Stimulated activated CD4-positive, alpha-beta T cell treated with anti-CD3 and anti-CD28 coated beads, Interleukin-12 subunit alpha, Interleukin-12 subunit beta, amount 100 ng/mL, for 48 hours (primary cell): ENCODE results near the gene EIF3K.
"Not testable (repeated sequence)": the region's sequence is repeated elsewhere in the genome, so short reads cannot be mapped to it uniquely, and the experiment has no call there.

ENCODE experiments used
- DNase-seq, 3 donors: peaks; one replicate each; pipeline ENCODE4 v3.0.0-alpha.2; 2020; ENCODE audit warnings: low read depth in 2 of 3, low spot score in 1 of 3

The EIF3K gene, protein sequence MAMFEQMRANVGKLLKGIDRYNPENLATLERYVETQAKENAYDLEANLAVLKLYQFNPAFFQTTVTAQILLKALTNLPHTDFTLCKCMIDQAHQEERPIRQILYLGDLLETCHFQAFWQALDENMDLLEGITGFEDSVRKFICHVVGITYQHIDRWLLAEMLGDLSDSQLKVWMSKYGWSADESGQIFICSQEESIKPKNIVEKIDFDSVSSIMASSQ

DNA sequence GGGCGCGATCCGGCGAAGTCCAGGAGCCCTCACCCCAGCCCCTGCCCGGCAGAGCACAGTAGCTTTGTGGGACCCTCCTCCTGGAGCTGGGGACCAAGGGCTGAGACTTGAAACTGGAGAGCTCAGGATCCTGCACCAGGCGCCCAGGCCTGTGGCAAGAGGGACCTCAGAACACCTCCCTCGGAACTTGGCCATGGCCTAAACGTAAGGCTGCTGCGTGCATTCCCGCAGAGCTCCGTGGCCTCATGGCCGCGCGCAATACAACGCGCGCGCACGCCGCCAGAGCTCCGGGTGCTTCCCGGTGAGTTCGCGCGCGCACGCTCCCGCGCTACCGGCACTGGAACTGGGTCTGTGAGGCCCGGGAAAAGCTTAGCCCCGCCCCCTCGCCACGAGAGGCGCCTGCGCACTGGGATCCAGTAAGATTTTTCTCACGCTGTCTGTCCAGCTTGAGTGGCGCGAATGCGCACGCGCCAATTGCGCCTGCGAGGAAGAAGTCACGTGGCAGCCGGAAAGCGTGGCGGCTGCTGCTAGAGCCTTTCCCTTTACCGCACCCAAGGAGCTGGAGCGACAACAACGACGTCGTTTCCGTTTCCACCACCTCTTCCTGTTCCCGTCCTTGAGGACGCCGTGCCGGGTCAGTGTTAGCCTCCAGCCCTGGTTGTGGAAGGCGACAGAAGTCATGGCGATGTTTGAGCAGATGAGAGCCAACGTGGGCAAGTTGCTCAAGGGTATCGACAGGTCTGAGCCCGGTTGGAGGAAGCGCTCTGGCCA, at the start of gene EIF3K:
Gene EIF3K (plus strand): TSS at position 599 of the 771 bp plus-strand sequence. CDS start 81 bp downstream, at position 680.
- peak; percentile 97 for DNase-seq

DNA sequence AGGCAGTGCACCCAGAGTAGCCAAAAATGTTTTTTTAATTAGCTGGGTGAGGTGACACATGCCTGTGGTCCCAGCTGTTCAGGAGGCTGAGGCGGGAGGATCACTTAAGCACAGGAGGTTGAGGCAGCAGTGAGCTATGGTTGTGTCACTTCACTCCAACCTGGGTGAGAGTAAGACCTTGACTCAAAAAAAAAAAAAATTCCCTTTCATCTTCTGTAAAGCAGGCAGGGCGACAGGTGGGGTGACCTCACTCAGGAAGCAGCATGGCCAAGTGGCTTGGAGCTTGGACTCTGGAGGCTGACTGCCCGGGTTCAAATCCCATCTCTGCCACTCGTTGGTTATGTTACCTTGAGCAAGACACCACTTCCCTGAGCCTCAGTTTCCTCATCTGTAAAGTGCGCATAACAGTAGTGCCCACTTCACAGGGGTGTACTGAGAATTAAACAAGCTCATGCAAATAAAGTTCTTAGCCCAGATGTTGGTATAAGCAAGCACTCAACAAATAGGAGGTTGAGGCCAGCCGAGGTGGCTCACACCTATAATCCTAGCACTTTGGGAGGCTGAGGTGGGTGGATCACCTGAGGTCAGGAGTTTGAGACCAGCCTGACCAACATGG, 49.5 kb upstream of the EIF3K start:
- DNase-seq: no peak

DNA sequence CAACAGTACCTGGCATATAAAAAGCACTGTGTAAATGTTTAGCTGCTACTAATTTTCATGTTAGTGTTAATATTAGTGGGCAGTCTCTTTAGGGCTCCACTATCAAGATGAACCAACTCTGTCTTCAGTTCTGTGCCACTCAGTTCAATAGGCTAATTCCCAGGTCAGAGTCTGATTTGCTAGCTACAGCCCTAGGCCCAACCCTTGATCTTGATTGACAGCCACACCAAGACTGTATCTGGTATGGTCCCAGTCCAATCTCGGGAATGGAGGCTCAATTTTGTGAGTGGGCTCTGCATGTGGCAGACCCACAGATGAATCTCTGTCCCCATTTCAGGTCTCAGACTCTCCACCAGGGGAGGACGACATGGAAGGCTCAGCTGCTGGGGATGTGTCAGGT, 47.3 kb upstream of the EIF3K start:
- no peak for DNase-seq

DNA sequence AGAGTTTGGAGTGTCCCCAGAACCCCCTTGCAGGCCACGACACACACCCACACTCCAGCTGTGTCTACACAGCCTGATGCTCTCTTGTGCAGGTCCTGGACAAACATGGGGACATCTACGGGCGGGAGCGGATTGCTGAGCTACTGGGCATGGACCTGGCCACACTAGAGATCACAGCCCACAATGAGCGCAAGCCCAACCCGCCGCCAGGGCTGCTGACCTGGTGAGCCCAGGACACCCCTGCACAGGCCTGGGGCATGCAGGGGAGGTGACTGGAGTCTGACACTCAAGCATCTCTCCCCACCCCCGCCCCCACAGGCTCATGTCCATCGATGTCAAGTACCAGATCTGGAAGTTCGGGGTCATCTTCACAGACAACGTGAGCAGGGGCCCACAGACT, 41.2 kb upstream of the EIF3K start:
- DNase-seq: no peak

DNA sequence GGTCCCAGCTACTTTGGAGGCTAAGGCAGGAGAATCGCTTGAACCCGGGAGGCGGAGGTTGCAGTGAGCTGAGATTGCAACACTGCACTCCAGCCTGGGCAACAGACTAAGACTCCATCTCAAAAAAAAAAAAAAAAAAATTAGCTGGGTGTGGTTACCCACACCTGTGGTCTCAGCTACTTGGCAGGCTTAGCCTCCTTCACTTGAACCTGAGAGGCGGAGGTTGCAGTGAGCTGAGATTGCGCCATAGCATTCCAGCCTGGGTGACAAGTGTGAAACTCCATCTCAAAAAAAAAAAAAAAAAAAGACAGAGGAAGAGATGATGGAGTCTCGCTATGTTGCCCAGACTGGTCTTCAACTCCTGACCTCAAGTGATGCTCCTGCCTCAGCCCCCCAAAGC, 39.7 kb upstream of the EIF3K start:
- not testable (repeated sequence) for DNase-seq

DNA sequence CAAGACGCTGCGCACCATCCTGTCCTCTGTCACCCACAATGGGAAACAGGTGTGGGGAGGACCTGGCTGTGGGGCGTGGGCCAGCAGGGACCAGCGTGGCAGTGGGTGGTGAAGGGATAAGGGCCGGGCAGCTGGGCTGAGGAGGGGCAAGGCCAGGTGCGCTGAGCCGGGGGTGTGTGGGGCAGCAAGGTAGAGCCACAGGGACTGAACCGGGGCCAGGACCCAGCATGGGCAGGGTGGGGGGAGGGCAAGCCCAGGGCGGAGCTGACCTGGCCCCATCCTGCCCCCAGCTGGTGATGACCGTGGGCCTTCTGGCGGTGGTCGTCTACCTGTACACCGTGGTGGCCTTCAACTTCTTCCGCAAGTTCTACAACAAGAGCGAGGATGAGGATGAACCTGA, 38.9 kb upstream of the EIF3K start:
- no peak for DNase-seq

DNA sequence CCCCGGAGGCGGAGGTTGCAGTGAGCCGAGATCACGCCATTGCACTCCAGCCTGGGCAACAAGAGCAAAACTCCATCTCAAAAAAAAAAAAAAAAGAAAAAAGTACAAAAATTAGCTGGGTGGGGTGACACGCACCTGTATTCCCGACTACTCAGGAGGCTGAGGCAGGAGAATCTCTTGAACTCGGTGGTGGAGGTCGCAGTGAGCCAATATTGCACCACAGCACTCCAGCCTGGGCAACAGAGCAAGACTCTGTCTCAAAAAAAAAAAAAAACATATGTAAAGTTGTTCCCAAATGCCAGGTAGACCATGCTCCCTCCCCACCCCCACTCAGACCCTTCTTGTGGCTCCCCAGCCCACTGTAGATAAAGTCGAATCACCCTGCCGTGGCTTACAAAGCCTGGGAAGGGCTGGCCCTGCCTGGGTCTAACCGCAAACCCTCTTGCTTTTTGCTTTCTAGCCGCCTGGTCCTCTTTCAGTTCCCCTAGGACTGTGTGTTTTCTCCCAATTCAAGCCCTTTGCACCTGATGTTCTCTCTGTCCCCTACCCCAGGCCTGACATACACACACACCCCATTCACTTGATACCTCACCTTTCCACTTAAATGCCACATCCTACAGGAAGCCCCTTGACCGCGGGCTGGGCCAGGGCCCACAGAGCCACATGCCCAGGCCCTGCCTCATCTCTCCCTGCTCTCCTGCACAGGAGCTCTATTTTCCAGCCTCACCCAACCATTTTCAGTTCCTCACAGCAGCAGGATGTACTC, 35.6 kb upstream of the EIF3K start:
- DNase-seq: no peak

DNA sequence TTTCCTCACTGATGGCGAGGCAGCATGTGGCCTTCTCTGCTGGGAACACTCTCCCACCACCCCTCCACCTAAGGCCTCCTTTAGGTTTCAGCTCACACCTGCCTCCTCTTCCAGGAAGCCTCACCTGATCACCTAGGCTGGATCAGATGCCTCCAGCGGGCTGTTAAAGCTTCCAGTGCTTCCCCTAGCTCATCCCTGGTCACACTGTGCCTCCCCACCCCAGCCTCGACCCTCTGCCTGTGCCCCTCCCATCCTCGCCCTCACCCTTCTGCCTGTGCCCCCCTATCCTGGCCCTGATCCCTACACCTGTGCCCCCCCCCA, 35.0 kb upstream of the EIF3K start:
- no peak for DNase-seq

DNA sequence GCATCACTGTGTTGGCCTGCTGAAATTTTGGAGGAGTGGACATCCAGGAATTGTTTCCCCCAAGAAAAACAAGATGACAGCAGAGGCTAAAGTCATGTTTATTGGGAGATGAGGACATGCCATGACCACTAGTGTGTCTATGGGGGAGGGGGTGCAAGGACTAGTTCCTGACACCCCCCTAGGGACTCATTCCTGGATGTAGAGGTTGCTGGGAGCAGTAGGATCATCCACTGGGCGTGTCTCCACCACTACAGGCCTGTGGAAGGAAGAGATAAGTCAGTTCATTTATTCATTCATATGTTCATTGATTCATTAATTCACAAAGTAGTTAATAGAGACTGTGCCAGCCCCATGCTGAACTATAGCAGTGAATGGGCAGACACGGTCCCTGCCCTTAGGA, 31.4 kb upstream of the EIF3K start:
- no peak for DNase-seq

DNA sequence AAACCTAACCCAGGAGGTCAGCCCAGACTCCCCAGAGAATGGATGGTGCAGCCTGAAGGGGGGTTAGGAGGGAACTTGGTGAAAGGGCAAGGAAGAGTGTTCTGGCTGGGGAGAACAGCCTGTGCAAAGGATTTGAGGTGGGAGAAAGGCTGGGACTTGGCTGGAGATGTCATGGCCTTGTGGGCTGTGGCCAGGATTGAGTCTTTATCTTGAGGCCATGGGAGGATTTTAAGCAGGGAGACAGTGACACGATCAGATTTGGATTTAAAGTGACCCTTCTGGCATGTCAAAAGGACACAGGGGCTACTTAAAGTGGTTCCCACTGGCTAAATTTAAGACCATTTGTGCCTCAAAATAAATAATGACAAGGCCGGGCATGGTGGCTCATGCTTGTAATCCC, 30.9 kb upstream of the EIF3K start:
- DNase-seq: no peak

DNA sequence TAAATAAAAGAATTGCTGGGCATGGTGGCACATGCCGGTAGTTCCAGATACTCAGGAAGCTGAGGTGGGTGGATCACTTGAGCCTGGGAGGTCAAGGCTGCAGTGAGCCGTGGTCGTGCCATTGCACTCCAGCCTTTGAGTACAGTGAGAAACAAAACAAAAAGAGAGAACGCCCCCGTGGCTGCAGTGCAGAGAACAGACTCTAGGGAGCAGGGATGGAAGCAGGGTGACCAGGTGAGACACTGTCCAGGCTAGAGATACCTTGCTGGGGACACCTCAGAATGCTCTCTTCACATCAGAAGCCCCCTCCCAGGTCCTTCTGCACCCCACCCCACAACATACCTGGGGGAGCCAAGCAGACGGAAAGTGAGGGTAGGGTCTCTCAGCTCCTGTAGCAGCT, 26.0 kb upstream of the EIF3K start:
- no peak for DNase-seq

DNA sequence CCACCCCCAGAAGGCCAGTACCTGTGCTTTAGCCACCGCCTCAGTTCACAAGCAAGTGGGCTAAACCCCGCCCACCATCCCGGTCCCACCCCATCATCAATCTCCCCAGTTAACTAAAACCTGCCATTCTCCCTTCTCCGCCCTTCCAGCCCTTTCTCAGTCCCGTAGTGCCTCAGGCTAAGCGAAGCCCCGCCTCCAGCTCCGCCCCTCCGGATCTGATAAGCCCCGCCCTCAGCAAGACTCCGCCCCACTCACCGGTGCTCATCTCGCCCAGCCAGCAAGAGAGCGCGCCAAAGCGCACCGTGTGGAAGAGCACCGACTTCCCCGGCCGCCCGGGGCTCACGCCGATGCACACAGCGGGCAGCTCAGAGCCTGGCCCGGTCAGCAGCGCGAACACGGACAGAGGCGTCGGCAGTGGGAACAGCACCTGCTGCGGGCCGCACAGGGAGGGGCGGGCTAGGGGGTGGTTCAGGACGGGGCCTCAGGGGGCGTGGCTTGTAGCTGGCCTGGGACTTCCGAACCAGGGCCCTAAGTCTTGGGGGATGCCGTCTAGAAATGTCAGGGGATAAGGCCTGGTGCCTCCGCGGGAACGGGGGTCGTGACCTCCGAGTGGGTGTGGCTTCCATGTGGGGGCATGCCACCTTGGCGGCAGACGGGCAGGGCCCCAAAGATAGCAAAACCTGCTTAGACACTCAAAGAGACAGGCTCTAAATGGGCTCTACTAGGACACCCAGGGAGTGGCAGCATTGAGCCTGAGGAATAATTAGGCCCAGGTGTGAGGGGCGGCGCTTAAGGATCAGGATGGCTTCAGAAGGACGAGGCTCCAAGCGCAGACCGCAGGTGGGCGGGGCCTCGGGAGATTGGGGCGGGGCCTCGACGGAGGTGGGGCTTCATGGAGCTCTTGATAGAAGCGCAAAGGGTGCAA, 22.7 kb upstream of the EIF3K start:
- DNase-seq: peak in 1 of 3 donors; percentile 16

DNA sequence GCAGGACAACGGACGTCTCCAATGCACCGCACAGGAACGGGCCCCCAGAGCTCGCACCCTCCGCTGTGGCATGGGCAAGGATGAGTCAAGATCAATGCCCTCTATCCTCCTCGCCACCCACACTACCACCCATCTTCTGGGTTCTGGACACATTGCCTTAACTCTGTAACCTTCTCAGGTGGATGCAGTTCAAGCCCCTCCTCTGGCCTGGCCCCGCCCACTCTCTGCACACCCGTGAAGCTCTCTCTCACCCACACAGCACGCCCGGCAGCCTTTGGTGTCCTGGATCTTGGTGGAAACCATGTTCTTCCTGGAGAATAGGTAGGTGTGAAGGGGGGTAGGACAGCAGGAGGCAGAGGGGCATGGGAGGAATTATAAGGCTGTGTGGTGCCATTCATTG, 21.9 kb upstream of the EIF3K start:
- DNase-seq: no peak

DNA sequence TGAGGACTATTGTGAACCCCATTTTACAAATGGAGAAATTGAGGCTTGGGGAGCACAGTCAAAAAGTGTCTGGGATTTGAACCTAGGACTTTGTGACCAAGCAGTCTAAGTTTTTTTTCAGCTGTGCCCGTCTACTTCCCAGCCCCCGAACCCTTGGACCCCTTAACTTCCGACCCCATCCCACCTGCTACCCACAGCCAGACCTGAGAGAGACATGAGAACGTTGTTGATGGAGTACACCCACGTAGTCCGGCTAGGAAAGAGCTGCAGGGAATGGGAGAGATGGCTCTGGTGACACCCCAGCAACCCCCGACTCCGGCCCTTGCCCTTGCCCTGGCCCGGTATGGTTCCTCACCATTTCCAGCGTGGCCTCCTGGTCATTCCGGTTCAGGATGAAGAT, 19.3 kb upstream of the EIF3K start:
- no peak for DNase-seq

DNA sequence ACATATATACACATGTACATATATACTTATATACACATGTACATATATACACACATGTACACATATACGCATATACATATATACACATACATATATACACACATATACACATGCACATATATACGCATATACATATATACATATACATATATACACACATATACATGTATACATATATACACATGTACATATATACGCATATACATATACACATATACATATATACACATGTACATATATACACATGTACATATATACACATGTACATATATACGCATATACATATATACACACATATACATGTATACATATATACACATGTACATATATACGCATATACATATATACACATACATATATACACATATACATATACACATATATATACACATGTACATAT, 16.1 kb upstream of the EIF3K start:
- not testable (repeated sequence) for DNase-seq

DNA sequence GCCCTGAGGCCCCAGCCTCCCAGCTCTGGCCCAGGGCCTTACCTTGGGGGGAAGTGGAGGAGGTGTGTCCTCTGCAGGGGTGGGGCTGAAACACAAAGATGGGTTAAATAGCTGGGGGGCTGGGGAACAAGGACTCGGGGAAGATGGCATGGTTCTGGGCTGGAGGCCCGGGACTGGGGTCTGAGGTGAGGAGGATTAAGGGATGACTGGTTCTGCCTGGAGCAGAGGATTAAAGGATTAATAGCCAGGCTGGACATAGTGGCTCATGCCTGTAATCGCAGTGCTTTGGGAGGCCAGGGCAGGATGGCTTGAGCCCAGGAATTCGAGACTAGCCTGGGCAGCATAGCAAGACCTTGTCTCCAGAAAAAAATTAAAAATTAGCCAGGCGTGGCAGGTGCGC, 12.9 kb upstream of the EIF3K start:
- DNase-seq: no peak

DNA sequence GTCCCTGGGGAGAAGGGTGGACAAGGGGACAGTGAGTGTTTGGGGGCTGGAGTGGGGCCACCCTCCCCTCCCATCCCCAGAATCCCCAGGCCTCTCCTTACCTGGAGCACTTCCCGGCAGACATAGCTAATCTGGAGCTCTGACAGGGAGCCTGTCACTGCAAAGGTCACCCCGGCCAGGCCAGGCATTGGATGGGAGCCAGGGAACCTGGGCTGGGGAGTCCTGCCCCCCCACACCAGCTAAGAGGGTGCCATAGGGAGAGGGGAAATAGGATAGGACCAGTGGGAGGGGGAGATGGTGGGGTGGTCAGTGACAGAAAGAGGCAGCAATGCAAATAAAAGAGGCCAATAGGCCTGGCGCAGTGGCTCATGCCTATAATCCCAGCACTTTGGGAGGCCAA, 4.7 kb upstream of the EIF3K start:
- no peak for DNase-seq

DNA sequence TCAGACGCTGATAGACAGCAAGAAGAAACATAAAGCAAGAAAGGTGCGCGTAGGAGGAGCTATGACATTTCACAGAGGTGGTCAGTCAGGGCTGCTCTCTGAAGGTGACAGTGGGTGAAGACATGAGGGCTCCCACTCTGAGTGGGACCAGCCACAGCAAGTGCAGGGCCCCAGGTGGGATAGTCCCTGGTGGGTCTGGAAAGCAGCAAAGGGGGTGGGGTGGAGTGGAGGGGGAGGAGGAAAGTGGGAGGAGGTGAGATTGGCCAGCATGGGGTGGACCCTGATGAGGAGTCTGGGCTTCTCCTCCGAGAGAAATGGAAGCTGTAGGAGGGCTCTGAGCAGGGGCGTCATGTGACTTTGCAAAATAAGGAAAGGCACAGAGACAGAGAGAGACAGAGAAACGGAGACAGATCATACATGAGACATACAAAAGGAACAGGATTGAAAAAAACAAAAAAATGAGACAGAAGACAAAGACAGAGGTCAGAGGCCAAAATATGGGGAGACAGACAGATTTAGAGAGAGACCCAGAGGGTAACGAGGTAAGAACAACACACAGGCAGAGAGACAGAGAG, 3.9 kb upstream of the EIF3K start:
- no peak for DNase-seq

DNA sequence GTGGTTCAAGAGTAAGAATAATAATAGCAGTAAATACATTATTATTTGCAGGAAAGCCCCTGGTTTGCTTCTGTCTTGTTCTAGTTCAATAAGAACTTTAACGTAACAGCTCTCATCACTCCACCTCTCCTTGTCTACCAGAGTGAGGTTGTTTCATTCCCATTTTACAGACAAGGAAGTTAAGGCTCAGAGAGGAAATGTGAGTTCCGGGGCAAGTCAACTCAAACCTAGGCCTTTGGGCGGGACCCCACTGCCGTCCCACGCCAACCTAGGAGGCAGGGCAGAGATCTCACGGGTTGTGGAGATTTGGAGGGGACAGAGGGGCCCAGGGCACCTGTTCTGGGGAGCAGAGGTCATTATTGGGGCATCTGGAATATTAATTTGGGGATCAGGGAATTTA, 2.7 kb upstream of the EIF3K start:
- DNase-seq: no peak

DNA sequence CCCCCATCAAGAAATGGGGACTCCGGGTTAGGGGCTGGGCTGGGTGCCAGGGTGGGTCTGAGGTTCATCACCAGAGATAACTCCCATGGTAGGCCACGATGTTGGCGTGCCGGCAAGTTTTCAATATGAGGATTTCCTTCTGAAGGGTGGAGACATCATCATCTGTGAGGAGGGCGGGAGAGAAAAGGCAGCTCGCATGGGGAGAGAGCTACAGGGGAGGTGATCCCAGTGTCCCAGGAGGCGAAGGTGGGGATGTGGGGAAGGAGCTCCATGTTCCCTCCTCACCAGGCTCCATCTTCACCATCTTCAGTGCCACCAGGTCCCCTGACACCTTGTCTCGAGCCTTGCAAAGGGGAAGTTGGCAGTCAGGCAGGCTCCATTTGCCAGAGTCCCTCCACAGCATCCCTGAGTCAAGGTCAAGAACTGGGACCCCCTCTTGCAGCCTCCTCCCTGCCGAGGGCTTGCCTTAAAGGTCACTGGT, 1.7 kb upstream of the EIF3K start:
- DNase-seq: no peak
